ENCODE results near the gene CARD14. TPM values are rescaled to one million over a fixed set of nuclear protein-coding genes. Genes with fewer than 3 reads are reported as not detected.

Gene CARD14
- total RNA-seq, 1 donor from 2014 or later, result not detected

DNA sequence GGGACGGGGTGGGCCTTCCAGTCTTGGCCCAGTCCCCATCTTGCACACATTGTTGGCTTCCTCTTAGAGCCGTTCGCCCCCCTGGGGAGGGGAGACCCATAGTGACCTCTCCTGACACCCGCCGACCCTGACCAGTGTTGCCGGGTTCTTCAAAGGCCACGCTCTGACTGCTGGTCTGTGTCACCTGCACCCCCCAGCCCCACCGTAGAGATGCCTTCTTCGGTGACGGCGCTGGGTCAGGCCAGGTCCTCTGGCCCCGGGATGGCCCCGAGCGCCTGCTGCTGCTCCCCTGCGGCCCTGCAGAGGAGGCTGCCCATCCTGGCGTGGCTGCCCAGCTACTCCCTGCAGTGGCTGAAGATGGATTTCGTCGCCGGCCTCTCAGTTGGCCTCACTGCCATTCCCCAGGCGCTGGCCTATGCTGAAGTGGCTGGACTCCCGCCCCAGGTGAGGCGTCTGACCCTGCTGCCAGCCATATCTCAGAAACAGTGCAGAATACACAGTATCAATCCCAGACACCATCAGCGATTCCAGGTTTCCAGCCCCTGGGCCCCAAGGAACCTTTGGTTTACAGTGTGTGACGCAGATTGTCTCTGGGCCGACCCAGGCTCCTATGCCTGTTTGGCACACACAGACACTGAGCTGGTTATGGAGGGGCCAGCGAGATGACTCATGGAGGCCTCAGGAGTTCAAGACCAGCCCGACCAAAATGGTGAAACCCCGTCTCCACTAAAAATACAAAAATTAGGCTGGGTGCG is 51.7 kb downstream of the CARD14 start:
- TF ChIP-seq, protein P1, sequence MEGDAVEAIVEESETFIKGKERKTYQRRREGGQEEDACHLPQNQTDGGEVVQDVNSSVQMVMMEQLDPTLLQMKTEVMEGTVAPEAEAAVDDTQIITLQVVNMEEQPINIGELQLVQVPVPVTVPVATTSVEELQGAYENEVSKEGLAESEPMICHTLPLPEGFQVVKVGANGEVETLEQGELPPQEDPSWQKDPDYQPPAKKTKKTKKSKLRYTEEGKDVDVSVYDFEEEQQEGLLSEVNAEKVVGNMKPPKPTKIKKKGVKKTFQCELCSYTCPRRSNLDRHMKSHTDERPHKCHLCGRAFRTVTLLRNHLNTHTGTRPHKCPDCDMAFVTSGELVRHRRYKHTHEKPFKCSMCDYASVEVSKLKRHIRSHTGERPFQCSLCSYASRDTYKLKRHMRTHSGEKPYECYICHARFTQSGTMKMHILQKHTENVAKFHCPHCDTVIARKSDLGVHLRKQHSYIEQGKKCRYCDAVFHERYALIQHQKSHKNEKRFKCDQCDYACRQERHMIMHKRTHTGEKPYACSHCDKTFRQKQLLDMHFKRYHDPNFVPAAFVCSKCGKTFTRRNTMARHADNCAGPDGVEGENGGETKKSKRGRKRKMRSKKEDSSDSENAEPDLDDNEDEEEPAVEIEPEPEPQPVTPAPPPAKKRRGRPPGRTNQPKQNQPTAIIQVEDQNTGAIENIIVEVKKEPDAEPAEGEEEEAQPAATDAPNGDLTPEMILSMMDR (IDR thresholded peaks at IDR 0.05; ENCODE audit: insufficient read depth, low read length, poor library complexity, severe bottlenecking), result no peak
- peaks cover 2% of the 10 kb centered on the region for H3K36me3 ChIP-seq (ENCODE audit: control insufficient read depth, insufficient read depth, low read length)
- no peaks in the 10 kb centered on the region for H3K27me3 ChIP-seq (ENCODE audit: control insufficient read depth, insufficient read depth, low read length)
- no peak for DNase-seq (ENCODE audit: low read depth)
- H3K4me3 ChIP-seq (ENCODE audit: low read depth, low read length), result peak overlapping the region; percentile 78

- Histone ChIP-seq H3K36me3 (ENCODE audit: control insufficient read depth, insufficient read depth, low read length) (peaks cover 1% of the 10 kb centered on the region), H3K27me3 (ENCODE audit: control insufficient read depth, insufficient read depth, low read length) (no peaks in the 10 kb centered on the region), H3K4me3 (ENCODE audit: low read depth, low read length) (no peak overlapping the region)
- TF ChIP-seq, protein P1 (IDR thresholded peaks at IDR 0.05; ENCODE audit: insufficient read depth, low read length, poor library complexity, severe bottlenecking), result no peak
- no peak for DNase-seq (ENCODE audit: low read depth)
Measured at GRCh38 chr17:80222376-80223141, 52.7 kb downstream of the CARD14 start.

GRCh38 chr17:80223142-80223815 is 53.4 kb downstream of the CARD14 start:
- DNase-seq (ENCODE audit: low read depth), result no peak
- H3K4me3 ChIP-seq (ENCODE audit: low read depth, low read length), result no peak overlapping the region
- H3K27me3 ChIP-seq (ENCODE audit: control insufficient read depth, insufficient read depth, low read length), result no peaks in the 10 kb centered on the region
- TF ChIP-seq, protein P1 (IDR thresholded peaks at IDR 0.05; ENCODE audit: insufficient read depth, low read length, poor library complexity, severe bottlenecking), result no peak
- no peaks in the 10 kb centered on the region for H3K36me3 ChIP-seq (ENCODE audit: control insufficient read depth, insufficient read depth, low read length)

DNA sequence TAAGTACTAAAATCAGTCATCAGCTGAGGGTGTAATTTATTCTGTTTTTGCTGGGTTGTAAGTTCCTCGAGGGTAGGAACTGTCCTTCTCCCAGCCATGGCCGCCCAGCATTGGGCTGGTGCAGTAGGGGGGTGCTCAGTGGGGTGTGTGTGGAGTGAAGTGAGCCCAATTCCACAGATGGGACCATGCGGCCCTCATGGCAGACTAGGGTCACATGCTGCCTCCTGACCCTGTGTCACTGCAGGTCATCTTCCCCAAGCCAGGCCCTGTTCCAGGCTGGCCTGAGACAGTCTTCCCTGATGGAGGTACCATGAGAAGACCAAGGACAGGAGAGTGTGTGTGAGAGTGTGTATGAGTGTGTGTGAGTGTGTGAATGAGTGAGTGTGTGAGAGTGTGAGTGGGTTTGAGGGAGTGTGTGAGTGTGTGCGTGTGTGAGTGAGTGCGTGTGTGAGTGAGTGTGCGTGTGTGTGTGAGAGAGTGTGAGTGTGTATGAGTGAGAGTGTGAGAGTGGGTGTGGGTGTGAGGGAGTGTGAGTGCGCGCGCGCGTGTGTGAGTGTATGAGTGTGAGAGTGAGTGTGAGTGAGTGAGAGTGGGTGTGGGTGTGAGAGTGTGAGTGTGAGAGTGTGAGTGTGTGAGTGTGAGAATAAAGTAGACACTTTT is 54.1 kb downstream of the CARD14 start:
- Histone ChIP-seq H3K27me3 (ENCODE audit: control insufficient read depth, insufficient read depth, low read length) (no peaks in the 10 kb centered on the region), H3K4me3 (ENCODE audit: low read depth, low read length) (no peak overlapping the region), H3K36me3 (ENCODE audit: control insufficient read depth, insufficient read depth, low read length) (no peaks in the 10 kb centered on the region)
- TF ChIP-seq, protein P1 (IDR thresholded peaks at IDR 0.05; ENCODE audit: insufficient read depth, low read length, poor library complexity, severe bottlenecking), result no peak
- DNase-seq (ENCODE audit: low read depth), result no peak

- H3K4me3 ChIP-seq (ENCODE audit: low read depth, low read length), result no peak overlapping the region
- no peak for DNase-seq (ENCODE audit: low read depth)
- H3K36me3 ChIP-seq (ENCODE audit: control insufficient read depth, insufficient read depth, low read length), result no peaks in the 10 kb centered on the region
- TF ChIP-seq, protein P1 (IDR thresholded peaks at IDR 0.05; ENCODE audit: insufficient read depth, low read length, poor library complexity, severe bottlenecking), result no peak
- no peaks in the 10 kb centered on the region for H3K27me3 ChIP-seq (ENCODE audit: control insufficient read depth, insufficient read depth, low read length)
Measured at GRCh38 chr17:80224683-80225082, 54.9 kb downstream of the CARD14 start.

Data from kidney epithelial cell (primary cell).